ENCODE data around the gene USP13.

The USP13 gene

GRCh38 chr3:179738998-179739397 lies 86.2 kb downstream of the USP13 start:
- no peak for TF ChIP-seq EZH2phosphoT487 (IDR thresholded peaks at IDR 0.05; ENCODE audit: low read depth)
- no peak for TF ChIP-seq CTCF (IDR thresholded peaks at IDR 0.05; ENCODE audit: low read depth, low read length)
- Histone ChIP-seq H3K4me2 (ENCODE audit: low read length) (no peak overlapping the region), H3K9ac (ENCODE audit: low read length) (no peak overlapping the region), H3K27me3 (ENCODE audit: low read depth, low read length) (no peaks in the 10 kb centered on the region), H3K4me1 (ENCODE audit: low read length) (no peaks in the 10 kb centered on the region), H2AFZ (ENCODE audit: low read depth, low read length) (no peak overlapping the region), H3K9me3 (ENCODE audit: insufficient read depth, low read length) (no peaks in the 10 kb centered on the region), H3K79me2 (ENCODE audit: low read length) (no peaks in the 10 kb centered on the region), H4K20me1 (ENCODE audit: insufficient read depth, low read length) (peaks cover 4% of the 10 kb centered on the region; the same call in 1 of the 2 replicates), H3K4me3 (ENCODE audit: low read length) (no peak overlapping the region), H3K36me3 (replicated peaks; ENCODE audit: low read depth, low read length) (peaks cover 19% of the 10 kb centered on the region), H3K27ac (ENCODE audit: low read length) (no peak overlapping the region)

- no peak for TF ChIP-seq EZH2phosphoT487 (IDR thresholded peaks at IDR 0.05; ENCODE audit: low read depth)
- no peak for TF ChIP-seq CTCF (IDR thresholded peaks at IDR 0.05; ENCODE audit: low read depth, low read length)
- no peaks in the 10 kb centered on the region for H3K4me1 ChIP-seq (ENCODE audit: low read length)
- H3K79me2 ChIP-seq (ENCODE audit: low read length) = no peaks in the 10 kb centered on the region
- H3K4me3 ChIP-seq (ENCODE audit: low read length) = no peak overlapping the region
- H3K4me2 ChIP-seq (ENCODE audit: low read length) = no peak overlapping the region
- H4K20me1 ChIP-seq (ENCODE audit: insufficient read depth, low read length) = peaks cover 4% of the 10 kb centered on the region; the same call in 1 of the 2 replicates
- no peak overlapping the region for H3K27ac ChIP-seq (ENCODE audit: low read length)
- H3K36me3 ChIP-seq (replicated peaks; ENCODE audit: low read depth, low read length) = peaks cover 20% of the 10 kb centered on the region
- no peak overlapping the region for H3K9ac ChIP-seq (ENCODE audit: low read length)
- H3K27me3 ChIP-seq (ENCODE audit: low read depth, low read length) = no peaks in the 10 kb centered on the region
- H2AFZ ChIP-seq (ENCODE audit: low read depth, low read length) = no peak overlapping the region
- H3K9me3 ChIP-seq (ENCODE audit: insufficient read depth, low read length) = no peaks in the 10 kb centered on the region
Observed at GRCh38 chr3:179739816-179740594, 87.2 kb downstream of the USP13 start.

GRCh38 chr3:179743913-179744312 lies 91.1 kb downstream of the USP13 start:
- no peak for TF ChIP-seq CTCF (IDR thresholded peaks at IDR 0.05; ENCODE audit: low read depth, low read length)
- TF ChIP-seq EZH2phosphoT487 (IDR thresholded peaks at IDR 0.05; ENCODE audit: low read depth) = no peak
- Histone ChIP-seq H3K9ac (ENCODE audit: low read length) (no peak overlapping the region), H3K9me3 (ENCODE audit: insufficient read depth, low read length) (no peaks in the 10 kb centered on the region), H3K4me3 (ENCODE audit: low read length) (no peak overlapping the region), H3K36me3 (replicated peaks; ENCODE audit: low read depth, low read length) (peaks cover 16% of the 10 kb centered on the region), H3K79me2 (ENCODE audit: low read length) (no peaks in the 10 kb centered on the region), H3K27ac (ENCODE audit: low read length) (no peak overlapping the region), H2AFZ (ENCODE audit: low read depth, low read length) (no peak overlapping the region), H4K20me1 (ENCODE audit: insufficient read depth, low read length) (no peaks in the 10 kb centered on the region), H3K4me1 (ENCODE audit: low read length) (no peaks in the 10 kb centered on the region), H3K27me3 (ENCODE audit: low read depth, low read length) (no peaks in the 10 kb centered on the region), H3K4me2 (ENCODE audit: low read length) (no peak overlapping the region)

- TF ChIP-seq CTCF (IDR thresholded peaks at IDR 0.05; ENCODE audit: low read depth, low read length) = no peak
- no peak for TF ChIP-seq EZH2phosphoT487 (IDR thresholded peaks at IDR 0.05; ENCODE audit: low read depth)
- H3K27ac ChIP-seq (ENCODE audit: low read length) = no peak overlapping the region
- H3K9ac ChIP-seq (ENCODE audit: low read length) = no peak overlapping the region
- H4K20me1 ChIP-seq (ENCODE audit: insufficient read depth, low read length) = no peaks in the 10 kb centered on the region
- no peak overlapping the region for H2AFZ ChIP-seq (ENCODE audit: low read depth, low read length)
- H3K36me3 ChIP-seq (replicated peaks; ENCODE audit: low read depth, low read length) = peaks cover 16% of the 10 kb centered on the region
- no peaks in the 10 kb centered on the region for H3K79me2 ChIP-seq (ENCODE audit: low read length)
- no peak overlapping the region for H3K4me3 ChIP-seq (ENCODE audit: low read length)
- H3K9me3 ChIP-seq (ENCODE audit: insufficient read depth, low read length) = no peaks in the 10 kb centered on the region
- no peaks in the 10 kb centered on the region for H3K4me1 ChIP-seq (ENCODE audit: low read length)
- H3K27me3 ChIP-seq (ENCODE audit: low read depth, low read length) = no peaks in the 10 kb centered on the region
- no peak overlapping the region for H3K4me2 ChIP-seq (ENCODE audit: low read length)
Observed at GRCh38 chr3:179744667-179745066, 91.8 kb downstream of the USP13 start.

Data from OCI-LY3 (cell line).